ENCODE measurements around the gene SLC5A11. TPM values are rescaled to one million over a fixed set of nuclear protein-coding genes. Genes with fewer than 3 reads are reported as not detected.

The SLC5A11 gene
- total and polyA plus RNA-seq, 12 donors, result 0.06 to 0.12 TPM; not detected in 10

GRCh38 chr16:24815021-24815420, 30.7 kb upstream of the SLC5A11 start:
- no peak for DNase-seq

DNA sequence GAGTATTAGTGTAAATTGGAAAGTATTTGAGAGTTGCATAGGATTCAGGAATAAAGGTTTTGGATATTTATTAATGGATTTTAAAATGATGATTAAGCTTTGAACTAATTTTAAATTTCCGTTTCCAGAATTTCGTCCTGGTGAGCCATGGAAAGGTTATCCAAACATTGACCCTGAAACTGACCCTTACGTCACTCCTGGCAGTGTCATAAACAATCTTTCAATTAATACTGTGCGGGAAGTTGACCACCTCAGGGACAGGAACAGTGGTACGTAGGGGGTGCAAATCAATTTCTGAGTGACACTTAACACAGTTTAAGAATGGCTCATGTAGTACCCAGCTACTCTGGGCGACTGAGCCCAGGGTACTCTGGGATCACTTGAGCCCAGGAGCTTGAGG, 29.1 kb upstream of the SLC5A11 start:
- 77% methylated on average over 6 of the region's 6 CpGs for WGBS, 2 donors
- TF ChIP-seq, protein P1, sequence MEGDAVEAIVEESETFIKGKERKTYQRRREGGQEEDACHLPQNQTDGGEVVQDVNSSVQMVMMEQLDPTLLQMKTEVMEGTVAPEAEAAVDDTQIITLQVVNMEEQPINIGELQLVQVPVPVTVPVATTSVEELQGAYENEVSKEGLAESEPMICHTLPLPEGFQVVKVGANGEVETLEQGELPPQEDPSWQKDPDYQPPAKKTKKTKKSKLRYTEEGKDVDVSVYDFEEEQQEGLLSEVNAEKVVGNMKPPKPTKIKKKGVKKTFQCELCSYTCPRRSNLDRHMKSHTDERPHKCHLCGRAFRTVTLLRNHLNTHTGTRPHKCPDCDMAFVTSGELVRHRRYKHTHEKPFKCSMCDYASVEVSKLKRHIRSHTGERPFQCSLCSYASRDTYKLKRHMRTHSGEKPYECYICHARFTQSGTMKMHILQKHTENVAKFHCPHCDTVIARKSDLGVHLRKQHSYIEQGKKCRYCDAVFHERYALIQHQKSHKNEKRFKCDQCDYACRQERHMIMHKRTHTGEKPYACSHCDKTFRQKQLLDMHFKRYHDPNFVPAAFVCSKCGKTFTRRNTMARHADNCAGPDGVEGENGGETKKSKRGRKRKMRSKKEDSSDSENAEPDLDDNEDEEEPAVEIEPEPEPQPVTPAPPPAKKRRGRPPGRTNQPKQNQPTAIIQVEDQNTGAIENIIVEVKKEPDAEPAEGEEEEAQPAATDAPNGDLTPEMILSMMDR (IDR thresholded peaks at IDR 0.05), result no peak
- Histone ChIP-seq H3K9me3 (no peaks in the 10 kb centered on the region), H3K4me3 (no peak overlapping the region), H3K36me3 (peaks cover 9 to 100% (median 87%) of the 10 kb centered on the region in 9 donors), H3K27me3 (no peaks in the 10 kb centered on the region), H3K27ac (no peak overlapping the region), H3K4me1 (peaks cover 0 to 7% (median 0%) of the 10 kb centered on the region in 9 donors)
- intact Hi-C loops (cut with DNase I), result loop anchor here in 2 of 10 donors (5.0 to 10.0 kb wide), 2 partner anchors 254 to 262 kb away; no protein-coding TSS in a partner anchor
- ATAC-seq, result no peak
- DNase-seq, result no peak

More at GRCh38 chr16:24815021-24815420, 30.7 kb upstream of the SLC5A11 start:
- intact Hi-C loops (cut with DNase I), result loop anchor here in 2 of 10 donors (5.0 to 10.0 kb wide), 2 partner anchors 253 to 260 kb away; no protein-coding TSS in a partner anchor
- Histone ChIP-seq H3K27ac (no peak overlapping the region), H3K36me3 (peaks cover 6 to 100% (median 87%) of the 10 kb centered on the region in 9 donors), H3K27me3 (no peaks in the 10 kb centered on the region), H3K9me3 (no peaks in the 10 kb centered on the region), H3K4me1 (peaks cover 0 to 7% (median 0%) of the 10 kb centered on the region in 9 donors), H3K4me3 (no peak overlapping the region)
- ATAC-seq, result no peak
- 90 to 91% methylated on average over 7 of the region's 7 CpGs for WGBS, 2 donors
- TF ChIP-seq, protein P1 (IDR thresholded peaks at IDR 0.05), result no peak

- no peaks in the 10 kb centered on the region for H3K9me3 ChIP-seq
- H3K27ac ChIP-seq, result no peak overlapping the region
- DNase-seq (no peak), ATAC-seq (no peak)
- intact Hi-C loops (cut with DNase I), result loop anchor here in 3 of 10 donors (5.0 to 10.0 kb wide), 4 partner anchors 105 to 265 kb away; no protein-coding TSS in a partner anchor
- H3K4me1 ChIP-seq, result no peaks in the 10 kb centered on the region
- no peak overlapping the region for H3K4me3 ChIP-seq
- peaks cover 10 to 100% (median 92%) of the 10 kb centered on the region in 9 donors for H3K36me3 ChIP-seq
- H3K27me3 ChIP-seq, result no peaks in the 10 kb centered on the region
- 80 to 82% methylated on average over 2 of the region's 2 CpGs for WGBS, 2 donors
- TF ChIP-seq, protein P1 (IDR thresholded peaks at IDR 0.05), result no peak
These were observed 26.2 kb upstream of the SLC5A11 start for GRCh38 chr16:24819462-24820040.

GRCh38 chr16:24820522-24820921, 25.2 kb upstream of the SLC5A11 start:
- Histone ChIP-seq H3K27me3 (no peaks in the 10 kb centered on the region), H3K4me1 (no peaks in the 10 kb centered on the region), H3K4me3 (no peak overlapping the region), H3K27ac (no peak overlapping the region), H3K36me3 (peaks cover 6 to 100% (median 83%) of the 10 kb centered on the region in 9 donors), H3K9me3 (no peaks in the 10 kb centered on the region)
- intact Hi-C loops (cut with DNase I), result loop anchor here in 2 of 10 donors (10.0 kb wide), 2 partner anchors 104 to 124 kb away; no protein-coding TSS in a partner anchor
- DNase-seq (no peak), ATAC-seq (no peak)
- TF ChIP-seq, protein P1 (IDR thresholded peaks at IDR 0.05), result no peak
- 76 to 78% methylated on average over 1 of the region's 1 CpG for WGBS, 2 donors

All from heart right ventricle (tissue), 16 donors.